SK-MEL-5 (cell line): ENCODE results near the gene PACSIN2. TPM values are rescaled to one million over a fixed set of nuclear protein-coding genes. Genes with fewer than 3 reads are reported as not detected.
"Not testable (repeated sequence)": the region's sequence is repeated elsewhere in the genome, so short reads cannot be mapped to it uniquely, and the experiment has no call there.

Source experiments
- DNase-seq: peaks from one replicate; pipeline ENCODE4 v3.0.0-alpha.2; 2016; ENCODE audit warnings: low read depth, low spot score
- in situ Hi-C: cut with HindIII; loops from 2 replicates; pipeline ENCODE4 v1.10.0; 2016; ENCODE audit warnings: low sequenced_read_pairs, high pct_unique_total_duplicates, low pct_unique_long_range_greater_than_20kb
- total RNA-seq: library from RNA; depleted of rRNA; stranded (reverse); fragments of >200 nt; shearing (Covaris generic); gene quantifications from 2 replicates; pipeline ENCODE4 v1.2.3, GENCODE V29; 2014

The PACSIN2 gene
- total RNA-seq, 1 experiment from 2014 or later, result 210 TPM

GRCh38 chr22:42943981-42944380 lies 71.0 kb downstream of the PACSIN2 start:
- in situ Hi-C loops, result no loop called here

GRCh38 chr22:42942351-42942750 lies 72.6 kb downstream of the PACSIN2 start:
- in situ Hi-C loops, result no loop called here

More at GRCh38 chr22:42943981-42944380, 71.0 kb downstream of the PACSIN2 start:
- DNase-seq, result no peak

GRCh38 chr22:42939941-42940653 lies 74.9 kb downstream of the PACSIN2 start:
- in situ Hi-C loops, result no loop called here

More at GRCh38 chr22:42942351-42942750, 72.6 kb downstream of the PACSIN2 start:
- no peak for DNase-seq

GRCh38 chr22:42939451-42939881 lies 75.5 kb downstream of the PACSIN2 start:
- no peak for DNase-seq
- in situ Hi-C loops, result no loop called here

More at GRCh38 chr22:42939941-42940653, 74.9 kb downstream of the PACSIN2 start:
- DNase-seq, result peak; percentile 75

- DNase-seq, result no peak
- in situ Hi-C loops, result no loop called here
Observed at GRCh38 chr22:42938976-42939375, 76.0 kb downstream of the PACSIN2 start.

GRCh38 chr22:42938449-42938848 lies 76.5 kb downstream of the PACSIN2 start:
- in situ Hi-C loops, result no loop called here

GRCh38 chr22:42937164-42937843 lies 77.6 kb downstream of the PACSIN2 start:
- DNase-seq, result no peak
- in situ Hi-C loops, result no loop called here

More at GRCh38 chr22:42938449-42938848, 76.5 kb downstream of the PACSIN2 start:
- no peak for DNase-seq

- DNase-seq, in situ Hi-C loops: not testable (repeated sequence)
Observed at GRCh38 chr22:42936680-42937079, 78.3 kb downstream of the PACSIN2 start.

GRCh38 chr22:42934338-42934737 lies 80.6 kb downstream of the PACSIN2 start:
- no peak for DNase-seq
- in situ Hi-C loops, result no loop called here

GRCh38 chr22:42933485-42934091 lies 81.4 kb downstream of the PACSIN2 start:
- in situ Hi-C loops, result no loop called here
- DNase-seq, result peak; percentile 90

- DNase-seq, result no peak
- in situ Hi-C loops, result no loop called here
Observed at GRCh38 chr22:42932857-42933484, 82.0 kb downstream of the PACSIN2 start.

- in situ Hi-C loops, result no loop called here
- DNase-seq, result no peak
Observed at GRCh38 chr22:42932197-42932519, 82.8 kb downstream of the PACSIN2 start.

GRCh38 chr22:42931421-42932196 lies 83.3 kb downstream of the PACSIN2 start:
- no peak for DNase-seq
- in situ Hi-C loops, result no loop called here

- peak; percentile 55 for DNase-seq
- in situ Hi-C loops, result no loop called here
Observed at GRCh38 chr22:42930810-42931420, 84.0 kb downstream of the PACSIN2 start.

- in situ Hi-C loops, result no loop called here
- peak; percentile 90 for DNase-seq
Observed at GRCh38 chr22:42929838-42930155, 85.2 kb downstream of the PACSIN2 start.

GRCh38 chr22:42928969-42929837 lies 85.7 kb downstream of the PACSIN2 start:
- in situ Hi-C loops, result no loop called here
- DNase-seq, result peak; percentile 51
